ENCODE data around the gene MICU1. TPM values are rescaled to one million over a fixed set of nuclear protein-coding genes. Genes with fewer than 3 reads are reported as not detected.

The MICU1 gene
- total and polyA plus RNA-seq, 2 experiments from 2014 or later = 27.5 to 52.3 TPM

DNA sequence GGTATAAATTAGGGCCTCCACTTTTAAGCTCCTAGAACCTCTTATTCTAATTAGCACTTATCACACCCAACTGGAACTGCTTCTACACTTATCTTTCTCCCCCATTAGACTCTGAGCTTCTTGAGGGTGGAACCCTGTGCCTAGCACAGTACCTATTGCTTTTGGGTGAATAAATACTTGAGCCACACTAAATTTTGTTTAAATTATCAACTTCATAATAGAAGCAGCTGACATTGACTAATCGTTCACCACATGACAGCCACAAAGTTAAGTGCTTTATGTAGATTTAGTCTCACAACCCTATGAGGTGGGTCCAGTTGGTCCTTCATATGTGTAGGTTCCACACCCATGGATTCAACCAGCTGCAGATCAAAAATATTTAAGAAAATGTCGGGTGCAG is 235.1 kb downstream of the MICU1 start:
- H3K27ac Mint-ChIP-seq = no peak overlapping the region
- Histone ChIP-seq H3K27ac (ENCODE audit: low read depth) (no peak overlapping the region), H3F3A (replicated peaks; ENCODE audit: low read depth) (no peaks in the 10 kb centered on the region), H3K4me3 (no peak overlapping the region), H2AFZ (no peak overlapping the region), H3K9me2 (ENCODE audit: insufficient read depth) (no peaks in the 10 kb centered on the region), H4K20me1 (replicated peaks; ENCODE audit: insufficient read depth) (no peaks in the 10 kb centered on the region), H3K4me2 (no peak overlapping the region), H3K27me3 (ENCODE audit: insufficient read depth) (no peaks in the 10 kb centered on the region), H3K36me3 (ENCODE audit: insufficient read depth) (no peaks in the 10 kb centered on the region), H3K79me2 (replicated peaks; ENCODE audit: insufficient read depth) (no peaks in the 10 kb centered on the region), H3K4me1 (ENCODE audit: insufficient read depth) (no peaks in the 10 kb centered on the region)
- peaks cover 4% of the 10 kb centered on the region for H3K36me3 Mint-ChIP-seq (ENCODE audit: low read depth)
- no peak overlapping the region for H3K4me3 Mint-ChIP-seq
- no peak for DNase-seq (ENCODE audit: low spot score)
- H3K4me1 Mint-ChIP-seq = peaks cover 11% of the 10 kb centered on the region; the same call in 2 of the 3 replicates
- TF ChIP-seq STAT1 (IDR thresholded peaks at IDR 0.05; ENCODE audit: unreplicated experiment) (no peak), POLR2AphosphoS5 (IDR thresholded peaks at IDR 0.05; ENCODE audit: low read depth) (no peak), ZNF331 (CRISPR knock-in tag; IDR thresholded peaks at IDR 0.05; ENCODE audit: low read depth) (no peak), EZH2 (IDR thresholded peaks at IDR 0.05; ENCODE audit: low read depth, unreplicated experiment) (no peak)
- H3K9me3 Mint-ChIP-seq = peaks cover 4% of the 10 kb centered on the region; the same call in 1 of the 3 replicates
- H3K27me3 Mint-ChIP-seq (ENCODE audit: insufficient read depth, low read depth, poor library complexity) = peaks cover 2% of the 10 kb centered on the region
- no peak for ATAC-seq

DNA sequence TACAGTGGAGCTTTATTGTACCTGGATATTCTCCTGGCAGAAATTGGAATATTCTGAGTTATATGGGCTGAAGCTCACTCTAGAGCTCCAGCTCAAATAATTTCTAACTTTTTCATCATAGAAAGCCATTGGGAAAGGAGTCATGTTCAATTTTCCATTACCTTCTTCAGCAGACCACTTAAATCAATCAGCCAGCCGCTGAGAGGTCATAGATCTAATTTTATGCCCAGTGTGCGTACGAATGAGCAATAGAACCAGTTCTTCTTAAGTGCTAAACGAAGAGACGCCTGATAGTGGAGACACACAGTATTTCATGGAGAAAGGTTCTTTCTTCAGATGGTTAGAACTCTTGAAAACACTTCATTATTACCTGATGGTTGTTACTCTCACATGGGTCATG is 236.2 kb downstream of the MICU1 start:
- H3K27ac Mint-ChIP-seq = no peak overlapping the region
- H3K79me2 ChIP-seq (replicated peaks; ENCODE audit: insufficient read depth) = no peaks in the 10 kb centered on the region
- no peaks in the 10 kb centered on the region for H3K27me3 ChIP-seq (ENCODE audit: insufficient read depth)
- ATAC-seq (no peak), DNase-seq (ENCODE audit: low spot score) (no peak)
- no peak overlapping the region for H2AFZ ChIP-seq
- peaks cover 17% of the 10 kb centered on the region for H3K4me1 Mint-ChIP-seq
- no peaks in the 10 kb centered on the region for H3K36me3 ChIP-seq (ENCODE audit: insufficient read depth)
- no peak overlapping the region for H3K4me3 ChIP-seq
- H4K20me1 ChIP-seq (replicated peaks; ENCODE audit: insufficient read depth) = no peaks in the 10 kb centered on the region
- no peaks in the 10 kb centered on the region for H3K9me2 ChIP-seq (ENCODE audit: insufficient read depth)
- no peak overlapping the region for H3K4me3 Mint-ChIP-seq
- no peak overlapping the region for H3K27ac ChIP-seq (ENCODE audit: low read depth)
- H3F3A ChIP-seq (replicated peaks; ENCODE audit: low read depth) = no peaks in the 10 kb centered on the region
- no peak overlapping the region for H3K4me2 ChIP-seq
- H3K27me3 Mint-ChIP-seq (ENCODE audit: insufficient read depth, low read depth, poor library complexity) = peaks cover 2% of the 10 kb centered on the region
- H3K4me1 ChIP-seq (ENCODE audit: insufficient read depth) = no peaks in the 10 kb centered on the region; the same call in 1 of the 2 replicates
- H3K9me3 Mint-ChIP-seq = no peaks in the 10 kb centered on the region
- no peaks in the 10 kb centered on the region; the same call in 2 of the 3 replicates for H3K36me3 Mint-ChIP-seq (ENCODE audit: low read depth)
- TF ChIP-seq EZH2phosphoT487 (IDR thresholded peaks at IDR 0.05; ENCODE audit: unreplicated experiment) = no peak
- no peak for TF ChIP-seq POLR2AphosphoS5 (IDR thresholded peaks at IDR 0.05; ENCODE audit: low read depth)
- no peak for TF ChIP-seq CREB1 (CRISPR knock-in tag; IDR thresholded peaks at IDR 0.05; ENCODE audit: low read depth)
- TF ChIP-seq STAT1 (IDR thresholded peaks at IDR 0.05; ENCODE audit: unreplicated experiment) = no peak
- TF ChIP-seq ZNF114 (CRISPR knock-in tag; IDR thresholded peaks at IDR 0.05) = no peak
- no peak for TF ChIP-seq NANOG (IDR thresholded peaks at IDR 0.05; ENCODE audit: borderline replicate concordance)
- no peak for TF ChIP-seq ZNF331 (CRISPR knock-in tag; IDR thresholded peaks at IDR 0.05; ENCODE audit: low read depth)
- no peak for TF ChIP-seq JUNB (IDR thresholded peaks at IDR 0.05; ENCODE audit: unreplicated experiment)
- TF ChIP-seq EZH2 (IDR thresholded peaks at IDR 0.05; ENCODE audit: low read depth, unreplicated experiment) = no peak
- TF ChIP-seq, protein P1, sequence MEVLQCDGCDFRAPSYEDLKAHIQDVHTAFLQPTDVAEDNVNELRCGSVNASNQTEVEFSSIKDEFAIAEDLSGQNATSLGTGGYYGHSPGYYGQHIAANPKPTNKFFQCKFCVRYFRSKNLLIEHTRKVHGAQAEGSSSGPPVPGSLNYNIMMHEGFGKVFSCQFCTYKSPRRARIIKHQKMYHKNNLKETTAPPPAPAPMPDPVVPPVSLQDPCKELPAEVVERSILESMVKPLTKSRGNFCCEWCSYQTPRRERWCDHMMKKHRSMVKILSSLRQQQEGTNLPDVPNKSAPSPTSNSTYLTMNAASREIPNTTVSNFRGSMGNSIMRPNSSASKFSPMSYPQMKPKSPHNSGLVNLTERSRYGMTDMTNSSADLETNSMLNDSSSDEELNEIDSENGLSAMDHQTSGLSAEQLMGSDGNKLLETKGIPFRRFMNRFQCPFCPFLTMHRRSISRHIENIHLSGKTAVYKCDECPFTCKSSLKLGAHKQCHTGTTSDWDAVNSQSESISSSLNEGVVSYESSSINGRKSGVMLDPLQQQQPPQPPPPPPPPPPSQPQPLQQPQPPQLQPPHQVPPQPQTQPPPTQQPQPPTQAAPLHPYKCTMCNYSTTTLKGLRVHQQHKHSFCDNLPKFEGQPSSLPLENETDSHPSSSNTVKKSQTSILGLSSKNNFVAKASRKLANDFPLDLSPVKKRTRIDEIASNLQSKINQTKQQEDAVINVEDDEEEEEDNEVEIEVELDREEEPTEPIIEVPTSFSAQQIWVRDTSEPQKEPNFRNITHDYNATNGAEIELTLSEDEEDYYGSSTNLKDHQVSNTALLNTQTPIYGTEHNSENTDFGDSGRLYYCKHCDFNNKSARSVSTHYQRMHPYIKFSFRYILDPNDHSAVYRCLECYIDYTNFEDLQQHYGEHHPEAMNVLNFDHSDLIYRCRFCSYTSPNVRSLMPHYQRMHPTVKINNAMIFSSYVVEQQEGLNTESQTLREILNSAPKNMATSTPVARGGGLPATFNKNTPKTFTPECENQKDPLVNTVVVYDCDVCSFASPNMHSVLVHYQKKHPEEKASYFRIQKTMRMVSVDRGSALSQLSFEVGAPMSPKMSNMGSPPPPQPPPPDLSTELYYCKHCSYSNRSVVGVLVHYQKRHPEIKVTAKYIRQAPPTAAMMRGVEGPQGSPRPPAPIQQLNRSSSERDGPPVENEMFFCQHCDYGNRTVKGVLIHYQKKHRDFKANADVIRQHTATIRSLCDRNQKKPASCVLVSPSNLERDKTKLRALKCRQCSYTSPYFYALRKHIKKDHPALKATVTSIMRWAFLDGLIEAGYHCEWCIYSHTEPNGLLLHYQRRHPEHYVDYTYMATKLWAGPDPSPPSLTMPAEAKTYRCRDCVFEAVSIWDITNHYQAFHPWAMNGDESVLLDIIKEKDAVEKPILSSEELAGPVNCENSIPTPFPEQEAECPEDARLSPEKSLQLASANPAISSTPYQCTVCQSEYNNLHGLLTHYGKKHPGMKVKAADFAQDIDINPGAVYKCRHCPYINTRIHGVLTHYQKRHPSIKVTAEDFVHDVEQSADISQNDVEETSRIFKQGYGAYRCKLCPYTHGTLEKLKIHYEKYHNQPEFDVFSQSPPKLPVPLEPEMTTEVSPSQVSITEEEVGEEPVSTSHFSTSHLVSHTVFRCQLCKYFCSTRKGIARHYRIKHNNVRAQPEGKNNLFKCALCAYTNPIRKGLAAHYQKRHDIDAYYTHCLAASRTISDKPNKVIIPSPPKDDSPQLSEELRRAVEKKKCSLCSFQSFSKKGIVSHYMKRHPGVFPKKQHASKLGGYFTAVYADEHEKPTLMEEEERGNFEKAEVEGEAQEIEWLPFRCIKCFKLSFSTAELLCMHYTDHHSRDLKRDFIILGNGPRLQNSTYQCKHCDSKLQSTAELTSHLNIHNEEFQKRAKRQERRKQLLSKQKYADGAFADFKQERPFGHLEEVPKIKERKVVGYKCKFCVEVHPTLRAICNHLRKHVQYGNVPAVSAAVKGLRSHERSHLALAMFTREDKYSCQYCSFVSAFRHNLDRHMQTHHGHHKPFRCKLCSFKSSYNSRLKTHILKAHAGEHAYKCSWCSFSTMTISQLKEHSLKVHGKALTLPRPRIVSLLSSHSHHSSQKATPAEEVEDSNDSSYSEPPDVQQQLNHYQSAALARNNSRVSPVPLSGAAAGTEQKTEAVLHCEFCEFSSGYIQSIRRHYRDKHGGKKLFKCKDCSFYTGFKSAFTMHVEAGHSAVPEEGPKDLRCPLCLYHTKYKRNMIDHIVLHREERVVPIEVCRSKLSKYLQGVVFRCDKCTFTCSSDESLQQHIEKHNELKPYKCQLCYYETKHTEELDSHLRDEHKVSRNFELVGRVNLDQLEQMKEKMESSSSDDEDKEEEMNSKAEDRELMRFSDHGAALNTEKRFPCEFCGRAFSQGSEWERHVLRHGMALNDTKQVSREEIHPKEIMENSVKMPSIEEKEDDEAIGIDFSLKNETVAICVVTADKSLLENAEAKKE (CRISPR knock-in tag; IDR thresholded peaks at IDR 0.05) = no peak
- TF ChIP-seq, protein P2, sequence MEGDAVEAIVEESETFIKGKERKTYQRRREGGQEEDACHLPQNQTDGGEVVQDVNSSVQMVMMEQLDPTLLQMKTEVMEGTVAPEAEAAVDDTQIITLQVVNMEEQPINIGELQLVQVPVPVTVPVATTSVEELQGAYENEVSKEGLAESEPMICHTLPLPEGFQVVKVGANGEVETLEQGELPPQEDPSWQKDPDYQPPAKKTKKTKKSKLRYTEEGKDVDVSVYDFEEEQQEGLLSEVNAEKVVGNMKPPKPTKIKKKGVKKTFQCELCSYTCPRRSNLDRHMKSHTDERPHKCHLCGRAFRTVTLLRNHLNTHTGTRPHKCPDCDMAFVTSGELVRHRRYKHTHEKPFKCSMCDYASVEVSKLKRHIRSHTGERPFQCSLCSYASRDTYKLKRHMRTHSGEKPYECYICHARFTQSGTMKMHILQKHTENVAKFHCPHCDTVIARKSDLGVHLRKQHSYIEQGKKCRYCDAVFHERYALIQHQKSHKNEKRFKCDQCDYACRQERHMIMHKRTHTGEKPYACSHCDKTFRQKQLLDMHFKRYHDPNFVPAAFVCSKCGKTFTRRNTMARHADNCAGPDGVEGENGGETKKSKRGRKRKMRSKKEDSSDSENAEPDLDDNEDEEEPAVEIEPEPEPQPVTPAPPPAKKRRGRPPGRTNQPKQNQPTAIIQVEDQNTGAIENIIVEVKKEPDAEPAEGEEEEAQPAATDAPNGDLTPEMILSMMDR (conservative IDR thresholded peaks at IDR 0.05; ENCODE audit: low read depth in 2 of 2) = no peak

Measured in GM23338 (cell line).